UCSD-AML1 (cell line): Measurements from ENCODE around the gene OR4M2.
"Not testable (repeated sequence)": the region's sequence is repeated elsewhere in the genome, so short reads cannot be mapped to it uniquely, and the experiment has no call there.

Experiments
- DNase-seq: peaks from one replicate; lab custom pipeline; 2025; ENCODE audit not compliant: unreplicated experiment; lab: John Stamatoyannopoulos, UW

Gene OR4M2, protein sequence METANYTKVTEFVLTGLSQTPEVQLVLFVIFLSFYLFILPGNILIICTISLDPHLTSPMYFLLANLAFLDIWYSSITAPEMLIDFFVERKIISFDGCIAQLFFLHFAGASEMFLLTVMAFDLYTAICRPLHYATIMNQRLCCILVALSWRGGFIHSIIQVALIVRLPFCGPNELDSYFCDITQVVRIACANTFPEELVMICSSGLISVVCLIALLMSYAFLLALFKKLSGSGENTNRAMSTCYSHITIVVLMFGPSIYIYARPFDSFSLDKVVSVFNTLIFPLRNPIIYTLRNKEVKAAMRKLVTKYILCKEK

DNA sequence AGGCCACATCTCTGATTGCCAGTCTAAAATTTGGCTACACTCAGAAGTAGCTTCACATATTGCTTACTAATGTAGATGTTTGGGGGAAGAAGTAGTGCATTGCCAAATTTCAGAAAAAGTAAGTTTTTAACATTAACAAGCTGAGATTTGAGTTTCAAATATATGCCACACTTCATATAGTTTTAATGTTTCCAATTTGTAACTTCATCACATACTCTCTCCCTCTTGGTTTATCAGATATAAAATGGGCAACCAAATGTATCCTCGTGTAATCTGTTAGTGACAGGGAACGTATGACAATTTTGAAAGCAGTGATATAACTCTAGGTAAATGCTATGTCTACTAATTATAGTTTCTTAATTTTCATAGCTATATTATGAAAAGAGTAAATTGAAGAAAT lies at the start of gene OR4M2:
OR4M2 (plus strand) TSS at position 301 of the 400 bp plus-strand sequence; CDS start at position 399, 98 bp downstream.
- DNase-seq: not testable (repeated sequence)

DNA sequence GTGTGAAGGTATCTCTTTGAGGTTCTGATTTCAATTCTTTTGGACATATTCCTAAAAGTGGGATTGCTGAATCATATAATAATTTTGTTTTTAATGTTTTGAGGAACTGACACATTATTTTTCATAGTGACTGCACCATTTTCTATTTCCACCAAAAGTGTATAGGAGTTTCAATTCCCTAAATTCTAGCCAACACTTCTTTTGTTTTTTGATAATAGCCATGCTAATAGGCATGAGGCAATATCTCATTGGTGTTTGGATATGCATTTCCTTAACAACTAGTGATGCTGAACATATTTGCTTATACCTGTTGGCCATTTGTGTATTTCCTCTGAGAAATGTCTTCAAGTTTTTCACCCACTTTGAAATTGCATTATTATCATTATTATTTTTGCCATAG lies 11.1 kb upstream of the OR4M2 start:
- not testable (repeated sequence) for DNase-seq

DNA sequence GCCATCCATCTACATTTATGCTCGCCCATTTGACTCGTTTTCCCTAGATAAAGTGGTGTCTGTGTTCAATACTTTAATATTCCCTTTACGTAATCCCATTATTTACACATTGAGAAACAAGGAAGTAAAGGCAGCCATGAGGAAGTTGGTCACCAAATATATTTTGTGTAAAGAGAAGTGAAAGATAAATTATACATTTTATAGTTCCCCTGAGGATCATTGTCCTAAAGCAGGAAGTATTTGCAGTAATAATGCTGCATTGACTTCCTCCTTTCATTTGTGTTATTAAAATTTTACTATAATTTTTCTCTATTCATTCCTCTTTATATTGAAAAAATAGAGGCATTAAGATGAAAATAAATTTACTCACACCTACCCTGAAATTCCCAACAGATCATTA lies 1.1 kb downstream of the OR4M2 start:
- not testable (repeated sequence) for DNase-seq

DNA sequence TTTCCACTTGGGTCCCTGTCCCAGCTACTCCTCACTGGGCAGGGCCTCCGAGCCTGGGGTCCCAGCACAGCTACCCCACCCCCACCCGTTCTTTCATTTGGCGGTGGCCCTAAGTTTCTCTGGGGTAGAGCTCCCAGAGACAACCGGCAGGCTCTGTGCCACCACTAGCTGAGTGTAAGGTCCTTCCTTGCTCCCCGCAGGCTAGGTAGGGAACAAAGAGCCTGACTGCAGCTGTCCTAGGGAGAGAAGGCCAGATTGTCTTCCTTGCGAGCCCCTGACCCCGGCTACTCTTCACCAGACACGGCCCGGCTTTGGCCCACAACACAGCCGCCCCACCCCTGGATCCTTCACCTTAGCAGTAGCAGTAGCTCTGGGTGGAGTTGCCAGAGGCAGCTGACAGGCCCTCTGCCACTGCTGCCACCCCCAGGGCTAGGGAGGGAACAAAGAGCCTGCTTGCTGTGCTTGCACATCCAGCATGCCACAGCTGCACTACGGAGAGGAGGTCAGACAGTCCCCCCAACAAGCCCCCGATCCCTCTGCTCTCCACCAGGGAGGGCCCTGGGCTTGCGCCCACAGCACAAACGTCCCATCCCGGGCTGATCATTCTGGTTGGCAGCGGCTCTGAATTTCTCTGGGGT lies 18.4 kb downstream of the OR4M2 start:
- not testable (repeated sequence) for DNase-seq

DNA sequence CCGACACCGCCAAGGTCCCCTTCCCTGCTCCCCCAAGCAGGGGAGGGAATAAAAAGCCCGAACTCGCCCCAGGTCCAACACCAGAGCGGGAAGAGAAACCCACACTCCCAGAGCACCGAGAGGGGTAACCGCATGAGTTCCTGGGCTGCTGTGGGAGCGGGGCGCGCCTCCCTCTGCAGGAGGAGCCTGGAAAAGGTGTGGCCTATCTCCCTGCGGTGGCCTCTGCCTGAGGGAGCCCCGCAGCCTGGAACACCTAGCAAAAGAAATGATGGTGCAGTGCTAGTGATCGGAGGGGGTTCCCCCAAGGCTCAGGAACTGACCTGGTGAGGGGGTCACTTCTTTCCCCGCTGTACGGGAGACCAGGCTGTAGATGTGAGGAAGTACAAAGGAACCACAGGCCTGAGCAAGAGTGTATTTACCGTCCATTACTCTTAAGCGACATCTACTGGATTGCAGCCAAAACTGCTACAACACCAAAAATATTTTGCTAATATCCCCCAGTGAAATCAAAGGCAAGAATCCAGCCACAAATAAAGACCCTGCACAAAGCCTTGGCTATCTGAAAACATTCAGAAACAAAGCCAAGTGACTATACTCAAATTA lies 19.1 kb downstream of the OR4M2 start:
- DNase-seq: not testable (repeated sequence)

DNA sequence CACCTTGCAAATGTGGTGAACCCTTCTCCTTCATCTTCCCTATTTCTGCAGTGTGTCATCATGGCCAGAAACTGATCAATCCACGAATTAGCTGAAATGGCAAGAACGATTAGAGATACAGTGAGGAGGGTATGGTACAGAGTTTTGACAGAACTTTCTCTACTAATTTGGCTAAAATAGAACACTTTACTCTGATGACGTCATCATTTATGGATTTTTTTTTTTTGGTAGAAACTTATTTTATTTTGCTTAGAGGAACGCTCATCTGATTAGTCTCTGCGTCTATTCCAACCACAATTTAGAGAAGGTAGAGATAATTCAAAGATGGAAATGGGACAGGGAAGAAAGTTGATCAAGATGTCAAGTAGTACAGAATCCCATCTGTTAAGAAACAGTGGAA lies 41.7 kb downstream of the OR4M2 start:
- DNase-seq: not testable (repeated sequence)
